Measurements from ENCODE around the gene DYNC1I2. TPM values are rescaled to one million over a fixed set of nuclear protein-coding genes. Genes with fewer than 3 reads are reported as not detected.
"Not testable (repeated sequence)": the region's sequence is repeated elsewhere in the genome, so short reads cannot be mapped to it uniquely, and the experiment has no call there.

Gene DYNC1I2
- polyA plus RNA-seq, 3 donors = 30.8 to 39.1 (median 32.2) TPM

- Histone ChIP-seq H3K9me3 (replicated peaks in 1 of 2; ENCODE audit: control insufficient read depth in 1 of 2, insufficient read depth in 1 of 2, low read length in 2 of 2) (peaks cover 0 to 13% of the 10 kb centered on the region in 2 donors), H3K27ac (ENCODE audit: low read depth in 1 of 2, low read length in 2 of 2) (no peak overlapping the region), H3K9ac (ENCODE audit: insufficient read depth, low read length, poor library complexity, severe bottlenecking) (no peak overlapping the region), H3K4me1 (ENCODE audit: control insufficient read depth in 1 of 2, insufficient read depth in 2 of 2, low read length in 2 of 2) (no peaks in the 10 kb centered on the region), H3K4me2 (replicated peaks; ENCODE audit: extremely low read depth, low read length, poor library complexity, severe bottlenecking) (no peak overlapping the region), H3K36me3 (replicated peaks in 1 of 2; ENCODE audit: control insufficient read depth in 1 of 2, insufficient read depth in 2 of 2, low read length in 2 of 2) (no peaks in the 10 kb centered on the region), H3K79me2 (ENCODE audit: insufficient read depth, low read length) (no peaks in the 10 kb centered on the region), H3K27me3 (ENCODE audit: control insufficient read depth in 2 of 2, insufficient read depth in 2 of 2, low read length in 2 of 2) (no peaks in the 10 kb centered on the region), H4K20me1 (ENCODE audit: insufficient read depth, low read length) (no peaks in the 10 kb centered on the region), H3K4me3 (replicated peaks in 1 of 3; ENCODE audit: low read depth in 2 of 3, low read length in 3 of 3) (no peak overlapping the region), H2AFZ (ENCODE audit: insufficient read depth, low read depth, low read length, poor library complexity, severe bottlenecking) (no peak overlapping the region)
- Mint-ChIP-seq H3K4me1 (no peaks in the 10 kb centered on the region), H3K27ac (no peak overlapping the region), H3K27me3 (ENCODE audit: low read depth in 3 of 3) (peaks cover 0 to 2% (median 0%) of the 10 kb centered on the region in 3 donors), H3K4me3 (no peak overlapping the region), H3K36me3 (peaks cover 4 to 6% of the 10 kb centered on the region in 2 donors), H3K9me3 (peaks cover 14 to 35% (median 26%) of the 10 kb centered on the region in 7 donors)
- no CpG with 5 or more reads among the region's 5 CpGs for WGBS (ENCODE audit: insufficient coverage)
- TF ChIP-seq CTCF (IDR thresholded peaks at IDR 0.05) = no peak
- no peak for DNase-seq
- intact Hi-C loops (cut with micrococcal nuclease) = no loop called here
Observed at GRCh38 chr2:171772373-171772772, 85.1 kb downstream of the DYNC1I2 start.

- H3K27me3 ChIP-seq (ENCODE audit: control insufficient read depth in 2 of 2, insufficient read depth in 2 of 2, low read length in 2 of 2); H3K27me3 Mint-ChIP-seq (ENCODE audit: low read depth in 3 of 3); H2AFZ ChIP-seq (ENCODE audit: insufficient read depth, low read depth, low read length, poor library complexity, severe bottlenecking); H3K27ac Mint-ChIP-seq; DNase-seq; intact Hi-C loops (cut with micrococcal nuclease); H3K4me3 Mint-ChIP-seq; H3K27ac ChIP-seq (ENCODE audit: low read depth in 1 of 2, low read length in 2 of 2); H3K79me2 ChIP-seq (ENCODE audit: insufficient read depth, low read length); H3K4me1 Mint-ChIP-seq; H3K4me3 ChIP-seq (replicated peaks in 1 of 3; ENCODE audit: low read depth in 2 of 3, low read length in 3 of 3); H3K9ac ChIP-seq (ENCODE audit: insufficient read depth, low read length, poor library complexity, severe bottlenecking); H3K4me2 ChIP-seq (replicated peaks; ENCODE audit: extremely low read depth, low read length, poor library complexity, severe bottlenecking); H3K4me1 ChIP-seq (ENCODE audit: control insufficient read depth in 1 of 2, insufficient read depth in 2 of 2, low read length in 2 of 2); H3K36me3 ChIP-seq (replicated peaks in 1 of 2; ENCODE audit: control insufficient read depth in 1 of 2, insufficient read depth in 2 of 2, low read length in 2 of 2); H4K20me1 ChIP-seq (ENCODE audit: insufficient read depth, low read length): not testable (repeated sequence)
- WGBS (ENCODE audit: insufficient coverage) = 92% methylated on average over 9 of the region's 35 CpGs
- Mint-ChIP-seq H3K9me3 (peaks cover 20 to 48% (median 33%) of the 10 kb centered on the region in 7 donors), H3K36me3 (peaks cover 0 to 12% of the 10 kb centered on the region in 2 donors)
- H3K9me3 ChIP-seq (replicated peaks in 1 of 2; ENCODE audit: control insufficient read depth in 1 of 2, insufficient read depth in 1 of 2, low read length in 2 of 2) = peaks cover 5 to 25% of the 10 kb centered on the region in 2 donors
Observed at GRCh38 chr2:171774581-171774980, 87.3 kb downstream of the DYNC1I2 start.

All from CD14-positive monocyte (primary cell).